SK-MEL-5 (cell line): ENCODE measurements around the gene APPBP2. TPM values are rescaled to one million over a fixed set of nuclear protein-coding genes. Genes with fewer than 3 reads are reported as not detected.
A peak's percentile ranks its signal among the peaks of the same experiment; 100 is the strongest.
"Not testable (repeated sequence)": the region's sequence is repeated elsewhere in the genome, so short reads cannot be mapped to it uniquely, and the experiment has no call there.

ENCODE experiments used
- DNase-seq: peaks from one replicate; pipeline ENCODE4 v3.0.0-alpha.2; 2016; ENCODE audit warnings: low read depth, low spot score
- in situ Hi-C: cut with HindIII; loops from 2 replicates; pipeline ENCODE4 v1.10.0; 2016; ENCODE audit warnings: low sequenced_read_pairs, high pct_unique_total_duplicates, low pct_unique_long_range_greater_than_20kb
- total RNA-seq: library from RNA; depleted of rRNA; stranded (reverse); fragments of >200 nt; shearing (Covaris generic); gene quantifications from 2 replicates; pipeline ENCODE4 v1.2.3, GENCODE V29; 2014

The APPBP2 gene
- total RNA-seq, 1 experiment from 2014 or later: 68.1 TPM

- no peak for DNase-seq
Measured at GRCh38 chr17:60514053-60514452, 12.0 kb downstream of the APPBP2 start.

GRCh38 chr17:60513014-60513413 is 13.0 kb downstream of the APPBP2 start:
- no peak for DNase-seq
- in situ Hi-C loops: no loop called here

More at GRCh38 chr17:60514053-60514452, 12.0 kb downstream of the APPBP2 start:
- in situ Hi-C loops: no loop called here

- DNase-seq: no peak
- in situ Hi-C loops: no loop called here
Measured at GRCh38 chr17:60510723-60511122, 15.3 kb downstream of the APPBP2 start.

- in situ Hi-C loops: no loop called here
- DNase-seq: no peak
Measured at GRCh38 chr17:60510031-60510430, 16.0 kb downstream of the APPBP2 start.

- no peak for DNase-seq
- in situ Hi-C loops: no loop called here
Measured at GRCh38 chr17:60508384-60508980, 17.6 kb downstream of the APPBP2 start.

- no peak for DNase-seq
- in situ Hi-C loops: no loop called here
Measured at GRCh38 chr17:60506312-60506711, 19.7 kb downstream of the APPBP2 start.

- no peak for DNase-seq
- in situ Hi-C loops: no loop called here
Measured at GRCh38 chr17:60502145-60502544, 23.9 kb downstream of the APPBP2 start.

GRCh38 chr17:60501589-60501988 is 24.5 kb downstream of the APPBP2 start:
- in situ Hi-C loops: no loop called here
- DNase-seq: no peak

- DNase-seq: no peak
- in situ Hi-C loops: no loop called here
Measured at GRCh38 chr17:60496041-60496440, 30.0 kb downstream of the APPBP2 start.

GRCh38 chr17:60495260-60495659 is 30.8 kb downstream of the APPBP2 start:
- in situ Hi-C loops: no loop called here
- no peak for DNase-seq

- in situ Hi-C loops: no loop called here
- no peak for DNase-seq
Measured at GRCh38 chr17:60493847-60494321, 32.2 kb downstream of the APPBP2 start.

- in situ Hi-C loops: no loop called here
- DNase-seq: no peak
Measured at GRCh38 chr17:60491771-60492170, 34.3 kb downstream of the APPBP2 start.

- DNase-seq, in situ Hi-C loops: not testable (repeated sequence)
Measured at GRCh38 chr17:60490594-60490993, 35.4 kb downstream of the APPBP2 start.

- in situ Hi-C loops: no loop called here
- DNase-seq: peak; percentile 99
Measured at GRCh38 chr17:60481604-60482003, 44.4 kb downstream of the APPBP2 start.

GRCh38 chr17:60473788-60474187 is 52.3 kb downstream of the APPBP2 start:
- DNase-seq: no peak
- in situ Hi-C loops: no loop called here

- in situ Hi-C loops: no loop called here
- DNase-seq: no peak
Measured at GRCh38 chr17:60472449-60472848, 53.6 kb downstream of the APPBP2 start.

GRCh38 chr17:60471451-60471850 is 54.6 kb downstream of the APPBP2 start:
- DNase-seq: no peak
- in situ Hi-C loops: no loop called here

- in situ Hi-C loops: no loop called here
- no peak for DNase-seq
Measured at GRCh38 chr17:60468371-60468770, 57.7 kb downstream of the APPBP2 start.

- DNase-seq: no peak
- in situ Hi-C loops: no loop called here
Measured at GRCh38 chr17:60464343-60464742, 61.7 kb downstream of the APPBP2 start.
